ENCODE measurements around the gene PSMD14. TPM values are rescaled to one million over a fixed set of nuclear protein-coding genes. Genes with fewer than 3 reads are reported as not detected.

PSMD14 gene
- total and polyA plus RNA-seq, 2 donors (not counting 1 experiment from before 2014, with no cell fraction given), result 7.4 to 27.0 TPM

DNA sequence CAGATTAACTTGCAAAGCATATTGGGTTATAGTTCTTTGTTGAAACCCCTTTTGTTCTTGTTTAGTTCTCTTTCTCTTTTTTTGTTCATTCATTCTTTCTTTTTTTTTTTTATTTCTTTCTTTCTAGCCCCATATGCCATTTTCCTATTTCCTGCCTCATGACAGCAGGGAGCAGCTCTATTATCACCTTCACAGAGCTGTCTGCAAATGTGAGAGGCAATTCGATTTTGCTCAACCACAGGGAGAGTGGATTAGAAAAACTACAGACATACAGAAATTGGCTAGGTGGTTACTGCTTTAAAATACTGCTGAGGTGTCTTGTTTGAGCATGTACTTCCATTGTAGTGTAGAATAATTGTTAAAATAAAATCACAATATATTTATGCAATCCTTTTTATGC, 63.6 kb downstream of the PSMD14 start:
- POLR2A ChIA-PET, result no interaction called here
- DNase-seq (no peak), ATAC-seq (ENCODE audit: low read depth) (no peak)
- H3K4me2 ChIP-seq (replicated peaks; ENCODE audit: low read depth, low read length, poor library complexity, severe bottlenecking), result no peak overlapping the region
- H3K9ac ChIP-seq (ENCODE audit: low read length), result no peak overlapping the region
- peaks cover 10 to 21% of the 10 kb centered on the region in 2 experiments for H3K36me3 ChIP-seq (replicated peaks in 1 of 2; ENCODE audit: control extremely low read depth in 1 of 2, control insufficient read depth in 1 of 2, extremely low read depth in 1 of 2, insufficient read depth in 2 of 2, low read length in 1 of 2)
- Mint-ChIP-seq H3K27me3 (no peaks in the 10 kb centered on the region), H3K27ac (no peak overlapping the region), H3K4me1 (no peaks in the 10 kb centered on the region), H3K9me3 (ENCODE audit: insufficient read depth) (no peaks in the 10 kb centered on the region), H3K4me3 (no peak overlapping the region)
- no CpG with 5 or more reads among the region's 1 CpG for WGBS (ENCODE audit: insufficient coverage)
- no peaks in the 10 kb centered on the region for H4K20me1 ChIP-seq (ENCODE audit: control insufficient read depth, insufficient read depth, low read length, poor library complexity, severe bottlenecking)
- intact Hi-C loops (cut with micrococcal nuclease), result no loop called here
- no peaks in the 10 kb centered on the region for H3K27me3 ChIP-seq (replicated peaks in 1 of 4; ENCODE audit: control extremely low read depth in 1 of 4, control insufficient read depth in 3 of 4, insufficient read depth in 4 of 4, low read length in 3 of 4)
- no peaks in the 10 kb centered on the region for H3K4me1 ChIP-seq (ENCODE audit: control insufficient read depth in 2 of 2, insufficient read depth in 2 of 2, low read length in 2 of 2)
- no peak for TF ChIP-seq EZH2 (IDR thresholded peaks at IDR 0.05; ENCODE audit: borderline replicate concordance, insufficient read depth, low read depth, low read length, poor library complexity, severe bottlenecking)
- TF ChIP-seq CTCF (IDR thresholded peaks at IDR 0.05), result no peak
- CTCF ChIA-PET, result no interaction called here
- H3K9me3 ChIP-seq (ENCODE audit: control extremely low read depth in 1 of 3, control insufficient read depth in 2 of 3, insufficient read depth in 1 of 3, low read length in 2 of 3), result no peaks in the 10 kb centered on the region
- H2AFZ ChIP-seq (ENCODE audit: insufficient read depth, low read depth, low read length, poor library complexity, severe bottlenecking), result no peak overlapping the region
- H3K79me2 ChIP-seq (ENCODE audit: control insufficient read depth, insufficient read depth, low read length), result no peaks in the 10 kb centered on the region
- H3K4me3 ChIP-seq (ENCODE audit: control extremely low read depth in 1 of 5, extremely low read depth in 1 of 5, insufficient read depth in 1 of 5, low read depth in 2 of 5, low read length in 4 of 5), result no peak overlapping the region
- no peak overlapping the region for H3K27ac ChIP-seq (ENCODE audit: low read length in 2 of 2)

- Mint-ChIP-seq H3K4me3 (no peak overlapping the region), H3K9me3 (ENCODE audit: insufficient read depth) (no peaks in the 10 kb centered on the region), H3K27ac (no peak overlapping the region), H3K4me1 (no peaks in the 10 kb centered on the region), H3K27me3 (no peaks in the 10 kb centered on the region)
- H3K4me1 ChIP-seq (ENCODE audit: control insufficient read depth in 2 of 2, insufficient read depth in 2 of 2, low read length in 2 of 2), result no peaks in the 10 kb centered on the region
- no peaks in the 10 kb centered on the region for H4K20me1 ChIP-seq (ENCODE audit: control insufficient read depth, insufficient read depth, low read length, poor library complexity, severe bottlenecking)
- no peaks in the 10 kb centered on the region for H3K27me3 ChIP-seq (replicated peaks in 1 of 4; ENCODE audit: control extremely low read depth in 1 of 4, control insufficient read depth in 3 of 4, insufficient read depth in 4 of 4, low read length in 3 of 4)
- TF ChIP-seq CTCF (IDR thresholded peaks at IDR 0.05) (no peak), EZH2 (IDR thresholded peaks at IDR 0.05; ENCODE audit: borderline replicate concordance, insufficient read depth, low read depth, low read length, poor library complexity, severe bottlenecking) (no peak)
- DNase-seq, result no peak
- no peaks in the 10 kb centered on the region for H3K9me3 ChIP-seq (ENCODE audit: control extremely low read depth in 1 of 3, control insufficient read depth in 2 of 3, insufficient read depth in 1 of 3, low read length in 2 of 3)
- ChIA-PET CTCF (interaction anchor here (0.7 kb wide), 1 partner anchor 50 kb away, joined by 4 read pairs; no protein-coding TSS in a partner anchor), POLR2A (no interaction called here)
- H2AFZ ChIP-seq (ENCODE audit: insufficient read depth, low read depth, low read length, poor library complexity, severe bottlenecking), result no peak overlapping the region
- no peak for ATAC-seq (ENCODE audit: low read depth)
- H3K79me2 ChIP-seq (ENCODE audit: control insufficient read depth, insufficient read depth, low read length), result no peaks in the 10 kb centered on the region
- intact Hi-C loops (cut with micrococcal nuclease), result no loop called here
- peaks cover 8 to 24% of the 10 kb centered on the region in 2 experiments for H3K36me3 ChIP-seq (replicated peaks in 1 of 2; ENCODE audit: control extremely low read depth in 1 of 2, control insufficient read depth in 1 of 2, extremely low read depth in 1 of 2, insufficient read depth in 2 of 2, low read length in 1 of 2)
- no peak overlapping the region for H3K4me2 ChIP-seq (replicated peaks; ENCODE audit: low read depth, low read length, poor library complexity, severe bottlenecking)
- no peak overlapping the region for H3K4me3 ChIP-seq (ENCODE audit: control extremely low read depth in 1 of 5, extremely low read depth in 1 of 5, insufficient read depth in 1 of 5, low read depth in 2 of 5, low read length in 4 of 5)
- no peak overlapping the region for H3K27ac ChIP-seq (ENCODE audit: low read length in 2 of 2)
- H3K9ac ChIP-seq (ENCODE audit: low read length), result no peak overlapping the region
These were observed 65.7 kb downstream of the PSMD14 start for GRCh38 chr2:161373942-161374341.

All from B cell (primary cell).